DOHH2 (cell line): ENCODE data around the gene FAM135A.

Source experiments
- H3F3A ChIP-seq: fragments of 200-600 bp; sonication (generic), shearing (Covaris generic); 2 replicates; pipeline ENCODE4 v1.6.0; 2016; ENCODE audit warnings: antibody characterized with exemption, mild to moderate bottlenecking; ENCODE audit not compliant: control insufficient read depth, insufficient read depth
- H3K27ac ChIP-seq: fragments of 200-600 bp; sonication (generic); 2 replicates; pipeline ENCODE4 v1.5.1; 2014; ENCODE audit warnings: low read depth, mild to moderate bottlenecking, low read length, moderate library complexity
- H3K27me3 ChIP-seq: fragments of 200-600 bp; sonication (generic); 2 replicates; pipeline ENCODE4 v1.6.1; 2014; ENCODE audit warnings: mild to moderate bottlenecking, low read length, mixed read lengths; ENCODE audit not compliant: control insufficient read depth
- H3K36me3 ChIP-seq: fragments of 200-600 bp; sonication (generic); 2 replicates; pipeline ENCODE4 v1.6.1; 2014; ENCODE audit warnings: mild to moderate bottlenecking, low read length, moderate library complexity, mixed read lengths; ENCODE audit not compliant: control insufficient read depth
- H3K4me1 ChIP-seq: fragments of 200-600 bp; sonication (generic); 2 replicates; pipeline ENCODE4 v1.6.1; 2014; ENCODE audit warnings: mild to moderate bottlenecking, low read length, mixed read lengths; ENCODE audit not compliant: control insufficient read depth
- H3K4me2 ChIP-seq: fragments of 200-600 bp; sonication (generic); 2 replicates; pipeline ENCODE4 v1.6.0; 2014; ENCODE audit warnings: mild to moderate bottlenecking, low read length, moderate library complexity
- H3K4me3 ChIP-seq: fragments of 200-600 bp; sonication (generic); 2 replicates; pipeline ENCODE4 v1.5.1; 2014; ENCODE audit warnings: mild to moderate bottlenecking, low read length, mixed read lengths
- H3K79me2 ChIP-seq: fragments of 200-600 bp; sonication (generic); 2 replicates; pipeline ENCODE4 v1.6.1; 2014; ENCODE audit warnings: mild to moderate bottlenecking, low read length, mixed read lengths; ENCODE audit not compliant: control insufficient read depth
- H3K9me2 ChIP-seq: fragments of 200-600 bp; sonication (generic); replicated peaks from 2 replicates; pipeline ENCODE4 v1.6.1; 2014; ENCODE audit warnings: mild to moderate bottlenecking, low read length, mixed read lengths; ENCODE audit not compliant: control insufficient read depth
- H3K9me3 ChIP-seq: fragments of 200-600 bp; sonication (generic); 2 replicates; pipeline ENCODE4 v1.6.1; 2014; ENCODE audit warnings: antibody characterized with exemption, low read length, mixed read lengths; ENCODE audit not compliant: control insufficient read depth, insufficient read depth
- H4K20me1 ChIP-seq: fragments of 200-600 bp; sonication (generic); 2 replicates; pipeline ENCODE4 v1.6.0; 2014; ENCODE audit warnings: low read depth, mild to moderate bottlenecking, antibody characterized with exemption, low read length, moderate library complexity; ENCODE audit not compliant: control insufficient read depth, insufficient read depth
- EZH2phosphoT487 ChIP-seq: fragments of 200-600 bp; sonication (generic); IDR thresholded peaks from 2 replicates; pipeline ENCODE4 v1.6.1; 2017; ENCODE audit warnings: borderline replicate concordance, mild to moderate bottlenecking, antibody characterized with exemption, low read length, moderate library complexity, mixed read lengths
- TF ChIP-seq, protein P1 (sequence below): fragments of 200-600 bp; sonication (generic); IDR thresholded peaks from one replicate; pipeline ENCODE4 v1.5.1; 2014; ENCODE audit warnings: antibody characterized with exemption, mild to moderate bottlenecking, low read depth, low read length; ENCODE audit not compliant: poor library complexity, severe bottlenecking

The FAM135A gene

DNA sequence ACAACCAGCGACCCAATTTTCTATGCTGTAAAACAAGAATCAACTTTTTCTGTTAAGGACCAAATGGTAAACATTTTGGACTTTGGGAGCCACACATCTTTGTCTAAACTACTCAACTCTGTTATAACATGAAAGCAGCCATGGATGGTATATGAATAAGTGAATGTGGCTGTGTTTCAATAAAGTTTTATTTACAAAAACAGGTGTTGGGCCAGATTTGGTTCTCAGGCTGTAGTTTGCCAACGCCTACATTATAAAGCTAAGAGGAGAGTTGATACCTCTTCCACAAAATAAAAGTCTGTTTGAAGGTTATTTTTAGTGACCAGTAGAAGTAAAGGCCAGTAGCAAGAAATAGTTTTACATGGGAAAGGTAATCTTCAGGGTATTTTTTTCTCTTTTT, 93.0 kb downstream of the FAM135A start:
- H3K36me3 ChIP-seq: peaks cover 31% of the 10 kb centered on the region
- H3K9me2 ChIP-seq: no peaks in the 10 kb centered on the region
- no peak for TF ChIP-seq EZH2phosphoT487
- TF ChIP-seq, protein P1, sequence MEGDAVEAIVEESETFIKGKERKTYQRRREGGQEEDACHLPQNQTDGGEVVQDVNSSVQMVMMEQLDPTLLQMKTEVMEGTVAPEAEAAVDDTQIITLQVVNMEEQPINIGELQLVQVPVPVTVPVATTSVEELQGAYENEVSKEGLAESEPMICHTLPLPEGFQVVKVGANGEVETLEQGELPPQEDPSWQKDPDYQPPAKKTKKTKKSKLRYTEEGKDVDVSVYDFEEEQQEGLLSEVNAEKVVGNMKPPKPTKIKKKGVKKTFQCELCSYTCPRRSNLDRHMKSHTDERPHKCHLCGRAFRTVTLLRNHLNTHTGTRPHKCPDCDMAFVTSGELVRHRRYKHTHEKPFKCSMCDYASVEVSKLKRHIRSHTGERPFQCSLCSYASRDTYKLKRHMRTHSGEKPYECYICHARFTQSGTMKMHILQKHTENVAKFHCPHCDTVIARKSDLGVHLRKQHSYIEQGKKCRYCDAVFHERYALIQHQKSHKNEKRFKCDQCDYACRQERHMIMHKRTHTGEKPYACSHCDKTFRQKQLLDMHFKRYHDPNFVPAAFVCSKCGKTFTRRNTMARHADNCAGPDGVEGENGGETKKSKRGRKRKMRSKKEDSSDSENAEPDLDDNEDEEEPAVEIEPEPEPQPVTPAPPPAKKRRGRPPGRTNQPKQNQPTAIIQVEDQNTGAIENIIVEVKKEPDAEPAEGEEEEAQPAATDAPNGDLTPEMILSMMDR: no peak
- H4K20me1 ChIP-seq: no peaks in the 10 kb centered on the region
- H3K4me1 ChIP-seq: no peaks in the 10 kb centered on the region
- H3K4me2 ChIP-seq: no peak overlapping the region
- no peak overlapping the region for H3K27ac ChIP-seq
- H3K9me3 ChIP-seq: peaks cover 11% of the 10 kb centered on the region; the same call in 1 of the 2 replicates
- no peaks in the 10 kb centered on the region for H3K79me2 ChIP-seq
- no peaks in the 10 kb centered on the region for H3K27me3 ChIP-seq
- no peaks in the 10 kb centered on the region for H3F3A ChIP-seq
- H3K4me3 ChIP-seq: no peak overlapping the region

DNA sequence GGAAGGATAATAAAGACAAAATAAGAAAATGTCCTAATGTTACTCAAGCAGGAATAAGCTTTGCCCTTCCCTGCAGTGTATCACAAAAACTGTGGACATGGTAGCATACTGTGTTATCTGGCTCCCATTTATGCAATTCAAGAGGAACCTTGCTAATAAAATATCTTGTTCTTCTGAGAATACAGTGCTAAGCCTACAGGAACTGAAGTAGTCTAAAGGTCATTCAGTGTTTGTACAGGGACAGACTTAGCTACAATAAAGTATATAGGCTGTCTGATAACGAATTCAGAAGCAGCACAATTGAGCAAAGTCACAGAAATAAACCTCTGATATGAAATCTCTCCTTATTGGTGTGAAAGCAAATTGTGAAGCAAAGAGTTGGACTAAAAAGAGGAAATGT, 93.9 kb downstream of the FAM135A start:
- no peak for TF ChIP-seq EZH2phosphoT487
- TF ChIP-seq, protein P1: no peak
- no peak overlapping the region for H3K27ac ChIP-seq
- H3K4me1 ChIP-seq: no peaks in the 10 kb centered on the region
- no peaks in the 10 kb centered on the region for H3K27me3 ChIP-seq
- H4K20me1 ChIP-seq: no peaks in the 10 kb centered on the region
- H3K36me3 ChIP-seq: peaks cover 31% of the 10 kb centered on the region
- no peaks in the 10 kb centered on the region for H3K9me2 ChIP-seq
- no peak overlapping the region for H3K4me3 ChIP-seq
- no peak overlapping the region for H3K4me2 ChIP-seq
- H3F3A ChIP-seq: no peaks in the 10 kb centered on the region
- no peaks in the 10 kb centered on the region for H3K79me2 ChIP-seq
- peaks cover 11% of the 10 kb centered on the region; the same call in 1 of the 2 replicates for H3K9me3 ChIP-seq

DNA sequence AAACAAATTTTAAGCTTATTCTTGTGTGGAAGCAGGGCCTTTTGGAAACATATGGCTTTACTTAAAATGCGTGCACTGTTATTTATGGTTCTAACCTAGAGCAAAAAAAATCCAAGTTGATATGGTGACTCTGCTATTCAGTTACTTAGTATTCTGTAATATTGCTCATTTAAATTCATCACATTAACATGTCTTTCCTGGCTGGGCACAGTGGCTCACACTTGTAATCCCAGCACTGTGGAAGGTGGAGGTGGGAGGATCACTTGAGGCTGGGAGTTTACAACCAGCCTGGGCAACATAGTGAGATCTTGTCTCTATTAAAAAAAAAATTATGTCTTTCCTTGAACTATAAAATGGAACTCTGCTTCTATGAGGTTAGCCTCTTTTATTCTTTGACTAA, 95.6 kb downstream of the FAM135A start:
- Histone ChIP-seq H3K4me2 (no peak overlapping the region), H3K9me3 (peaks cover 2% of the 10 kb centered on the region; the same call in 1 of the 2 replicates), H3K27ac (no peak overlapping the region)

More for the DNA sequence above, 95.6 kb downstream of the FAM135A start:
- H3K4me1 ChIP-seq: no peaks in the 10 kb centered on the region
- H3K79me2 ChIP-seq: no peaks in the 10 kb centered on the region
- H4K20me1 ChIP-seq: no peaks in the 10 kb centered on the region
- no peak overlapping the region for H3K4me3 ChIP-seq
- H3K36me3 ChIP-seq: peaks cover 16% of the 10 kb centered on the region
- no peak for TF ChIP-seq EZH2phosphoT487
- TF ChIP-seq, protein P1: no peak
- no peaks in the 10 kb centered on the region for H3F3A ChIP-seq
- no peaks in the 10 kb centered on the region for H3K27me3 ChIP-seq
- no peaks in the 10 kb centered on the region for H3K9me2 ChIP-seq
